Esophagus muscularis mucosa (tissue), 4 donors: Measurements from ENCODE around the gene RBM28. TPM values are rescaled to one million over a fixed set of nuclear protein-coding genes. Genes with fewer than 3 reads are reported as not detected.

Source experiments
- DNase-seq: peaks from one replicate; pipeline ENCODE4 v3.0.0-alpha.2; 2017; ENCODE audit errors: extremely low spot score
- H3K27ac ChIP-seq, 4 donors: fragments of 200-600 bp; sonication (generic); replicated peaks in 1 of 4; 1 replicate in 3 of 4; 2 replicates in 1 of 4; pipeline ENCODE4 v1.5.1; 2016 to 2019; ENCODE audit warnings: mild to moderate bottlenecking in 1 of 4
- H3K27me3 ChIP-seq, 4 donors: fragments of 200-600 bp; sonication (generic); one replicate each; pipeline versions ENCODE4 v1.5.1 to v1.6.0; 2016 to 2019
- H3K36me3 ChIP-seq, 4 donors: fragments of 200-600 bp; sonication (generic); one replicate each; pipeline ENCODE4 v1.5.1; 2016 to 2019
- H3K4me1 ChIP-seq, 4 donors: fragments of 200-600 bp; sonication (generic); one replicate each; pipeline ENCODE4 v1.5.1; 2016 to 2019
- H3K4me3 ChIP-seq, 4 donors: fragments of 200-600 bp; sonication (generic); 1 replicate in 2 of 4; 2 replicates in 2 of 4; pipeline ENCODE4 v1.5.1; 2016 to 2019; ENCODE audit warnings: mild to moderate bottlenecking in 4 of 4, moderate library complexity in 1 of 4
- H3K9me3 ChIP-seq, 4 donors: fragments of 200-600 bp; sonication (generic); 1 replicate in 3 of 4; 2 replicates in 1 of 4; pipeline ENCODE4 v1.5.1; 2016 to 2019
- CTCF ChIP-seq, 3 experiments: fragments of 200-600 bp in 2 of 3; fragments of 450-650 bp in 1 of 3; sonication (generic) in 2 of 3; IDR thresholded peaks; one replicate each; pipeline ENCODE4 v1.5.1; 2017 to 2019; ENCODE audit warnings: antibody characterized with exemption in 3 of 3, mild to moderate bottlenecking in 2 of 3, moderate library complexity in 1 of 3
- EP300 ChIP-seq: sonication (generic); formaldehyde crosslinking; IDR thresholded peaks from one replicate; pipeline ENCODE4 v1.6.1; 2017; ENCODE audit warnings: antibody characterized with exemption
- POLR2A ChIP-seq: fragments of 450-650 bp; IDR thresholded peaks from one replicate; pipeline ENCODE4 v1.6.1; 2017; ENCODE audit warnings: antibody characterized with exemption, moderate library complexity, mild to moderate bottlenecking, low read depth
- POLR2AphosphoS5 ChIP-seq, 2 donors: sonication (generic); formaldehyde crosslinking; IDR thresholded peaks; one replicate each; pipeline ENCODE4 v1.6.1; 2017; ENCODE audit warnings: antibody characterized with exemption in 2 of 2
- WGBS: methylation state at CpG from one replicate; pipeline ENCODE4 v1.1.5; 2018; 5-methylcytosine and 5-hydroxymethylcytosine counted together
- intact Hi-C: fragments of 100-400 bp; cut with DNase I; formaldehyde crosslinking; loops from one replicate; pipeline ENCODE4 v1.15.1; 2023
- total RNA-seq, 4 donors: library from RNA; depleted of rRNA; stranded (reverse); fragments of >200 nt; gene quantifications; one replicate each; pipeline versions ENCODE4 v1.1.0 to v1.2.1, GENCODE V29; 2016

The RBM28 gene
- total RNA-seq, 4 donors from 2014 or later = 13.3 to 16.6 (median 15.0) TPM

GRCh38 chr7:128350708-128351295 lies 7.1 kb upstream of the RBM28 start:
- WGBS = 84% methylated on average over 18 of the region's 35 CpGs
- H3K36me3 ChIP-seq = no peaks in the 10 kb centered on the region
- peaks cover 3 to 17% (median 16%) of the 10 kb centered on the region in 4 donors for H3K4me1 ChIP-seq
- peaks cover 0 to 57% (median 8%) of the 10 kb centered on the region in 4 donors for H3K27me3 ChIP-seq
- H3K4me3 ChIP-seq = peak overlapping the region in 1 of 4 donors; percentile 49
- no peak for DNase-seq
- H3K27ac ChIP-seq = no peak overlapping the region
- intact Hi-C loops = no loop called here
- TF ChIP-seq POLR2A (no peak), POLR2AphosphoS5 (IDR thresholded peaks at IDR 0.05) (no peak), CTCF (IDR thresholded peaks at IDR 0.05) (no peak), EP300 (no peak)
- H3K9me3 ChIP-seq = no peaks in the 10 kb centered on the region

- H3K9me3 ChIP-seq = no peaks in the 10 kb centered on the region
- DNase-seq = no peak
- no peaks in the 10 kb centered on the region for H3K36me3 ChIP-seq
- TF ChIP-seq POLR2AphosphoS5 (IDR thresholded peaks at IDR 0.05) = no peak
- no peak for TF ChIP-seq POLR2A
- TF ChIP-seq EP300 = no peak
- TF ChIP-seq CTCF (IDR thresholded peaks at IDR 0.05) = no peak
- no peak overlapping the region for H3K27ac ChIP-seq
- WGBS = 71% methylated on average over 4 of the region's 4 CpGs
- intact Hi-C loops = loop anchor here (2.0 to 5.0 kb wide), 2 partner anchors 39 to 108 kb away; partner anchors contain the start of gene HILPDA
- no peak overlapping the region for H3K4me3 ChIP-seq
- H3K27me3 ChIP-seq = peaks cover 0 to 43% (median 8%) of the 10 kb centered on the region in 4 donors
- H3K4me1 ChIP-seq = peaks cover 3 to 19% (median 16%) of the 10 kb centered on the region in 4 donors
Measured at GRCh38 chr7:128349466-128349825, 5.7 kb upstream of the RBM28 start.

GRCh38 chr7:128347647-128348097 lies 4.0 kb upstream of the RBM28 start:
- TF ChIP-seq CTCF (IDR thresholded peaks at IDR 0.05) (peak; percentile 56 to 70 (median 66)), POLR2AphosphoS5 (IDR thresholded peaks at IDR 0.05) (no peak), EP300 (no peak)
- no peaks in the 10 kb centered on the region for H3K36me3 ChIP-seq
- H3K9me3 ChIP-seq = no peaks in the 10 kb centered on the region
- WGBS = 6% methylated on average over 2 of the region's 2 CpGs
- H3K4me1 ChIP-seq = peaks cover 13 to 29% (median 23%) of the 10 kb centered on the region in 4 donors
- H3K4me3 ChIP-seq = no peak overlapping the region
- intact Hi-C loops = loop anchor here (2.0 to 5.0 kb wide), 2 partner anchors 41 to 110 kb away; partner anchors contain the start of gene HILPDA
- no peak for DNase-seq
- peaks cover 0 to 25% (median 6%) of the 10 kb centered on the region in 4 donors for H3K27me3 ChIP-seq
- no peak overlapping the region for H3K27ac ChIP-seq

- peak overlapping the region; percentile 63 to 78 (median 72) for H3K4me3 ChIP-seq
- peaks cover 25 to 31% (median 25%) of the 10 kb centered on the region in 4 donors for H3K4me1 ChIP-seq
- peak overlapping the region in 1 of 4 donors; percentile 76 for H3K27ac ChIP-seq
- DNase-seq = no peak
- TF ChIP-seq POLR2AphosphoS5 (IDR thresholded peaks at IDR 0.05) = no peak
- no peak for TF ChIP-seq POLR2A
- no peak for TF ChIP-seq CTCF (IDR thresholded peaks at IDR 0.05)
- TF ChIP-seq EP300 = no peak
- intact Hi-C loops = no loop called here
- H3K9me3 ChIP-seq = no peaks in the 10 kb centered on the region
- no peaks in the 10 kb centered on the region for H3K27me3 ChIP-seq
- 97% methylated on average over 5 of the region's 5 CpGs for WGBS
- H3K36me3 ChIP-seq = peaks cover 0 to 4% (median 2%) of the 10 kb centered on the region in 4 donors
Measured at GRCh38 chr7:128344431-128344774, 695 bp upstream of the RBM28 start.
